ENCODE results near the gene MSH2. TPM values are rescaled to one million over a fixed set of nuclear protein-coding genes. Genes with fewer than 3 reads are reported as not detected.
A peak's percentile ranks its signal among the peaks of the same experiment; 100 is the strongest.

The MSH2 gene
- total and polyA plus RNA-seq, 2 experiments from 2014 or later, result 42.5 to 47.6 TPM

GRCh38 chr2:47460766-47461165 is 57.8 kb downstream of the MSH2 start:
- H3K4me1 ChIP-seq (ENCODE audit: low read depth), result peaks cover 10% of the 10 kb centered on the region
- H3K4me3 ChIP-seq, result no peak overlapping the region
- H3K9me3 ChIP-seq (ENCODE audit: low read depth), result no peaks in the 10 kb centered on the region
- no peak overlapping the region for H3K27ac ChIP-seq
- H3K27me3 ChIP-seq, result no peaks in the 10 kb centered on the region
- peak; percentile 24 to 25 for DNase-seq (ENCODE audit: low read depth in 1 of 2, low spot score in 1 of 2)
- TF ChIP-seq CTCF (IDR thresholded peaks at IDR 0.05; ENCODE audit: low read depth, low read length), result no peak
- H3K36me3 ChIP-seq, result peaks cover 15% of the 10 kb centered on the region

- H3K27me3 ChIP-seq, result no peaks in the 10 kb centered on the region
- no peaks in the 10 kb centered on the region for H3K4me1 ChIP-seq (ENCODE audit: low read depth)
- no peak overlapping the region for H3K27ac ChIP-seq
- no peak for TF ChIP-seq CTCF (IDR thresholded peaks at IDR 0.05; ENCODE audit: low read depth, low read length)
- no peak overlapping the region for H3K4me3 ChIP-seq
- no peaks in the 10 kb centered on the region for H3K9me3 ChIP-seq (ENCODE audit: low read depth)
- no peak for DNase-seq (ENCODE audit: low read depth in 1 of 2, low spot score in 1 of 2)
- peaks cover 17% of the 10 kb centered on the region for H3K36me3 ChIP-seq
Observed at GRCh38 chr2:47471429-47472116, 68.6 kb downstream of the MSH2 start.

DNA sequence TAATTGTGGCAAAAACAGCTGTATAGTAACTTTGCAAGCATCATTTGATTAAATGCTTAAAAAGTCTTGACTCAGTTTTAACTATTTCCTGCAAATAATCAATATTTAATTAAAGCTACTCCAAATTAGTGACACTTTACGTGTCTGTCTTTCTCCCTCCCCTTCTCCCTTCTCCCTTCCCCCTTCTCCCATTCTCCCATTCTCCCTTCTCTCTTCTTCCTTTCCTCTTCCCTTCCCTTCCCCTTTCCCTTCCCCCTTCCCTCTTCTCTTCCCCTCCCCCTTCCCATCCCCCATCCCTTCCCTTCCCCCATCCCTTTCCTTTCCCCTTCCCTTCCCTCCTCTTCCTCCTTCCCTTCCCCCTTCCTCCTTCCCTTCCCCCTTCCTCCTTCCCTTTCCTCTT is 76.9 kb downstream of the MSH2 start:
- no peaks in the 10 kb centered on the region for H3K27me3 ChIP-seq
- H3K9me3 ChIP-seq (ENCODE audit: low read depth), result no peaks in the 10 kb centered on the region
- DNase-seq (ENCODE audit: low read depth in 1 of 2, low spot score in 1 of 2), result no peak
- peaks cover 24% of the 10 kb centered on the region for H3K36me3 ChIP-seq
- no peak overlapping the region for H3K27ac ChIP-seq
- H3K4me3 ChIP-seq, result no peak overlapping the region
- no peaks in the 10 kb centered on the region for H3K4me1 ChIP-seq (ENCODE audit: low read depth)
- TF ChIP-seq CTCF (IDR thresholded peaks at IDR 0.05; ENCODE audit: low read depth, low read length), result no peak

- Histone ChIP-seq H3K4me3 (no peak overlapping the region), H3K27ac (no peak overlapping the region), H3K9me3 (ENCODE audit: low read depth) (no peaks in the 10 kb centered on the region), H3K36me3 (peaks cover 21% of the 10 kb centered on the region), H3K27me3 (no peaks in the 10 kb centered on the region), H3K4me1 (ENCODE audit: low read depth) (peaks cover 10% of the 10 kb centered on the region)
- DNase-seq (ENCODE audit: low read depth in 1 of 2, low spot score in 1 of 2), result no peak
- no peak for TF ChIP-seq CTCF (IDR thresholded peaks at IDR 0.05; ENCODE audit: low read depth, low read length)
Observed at GRCh38 chr2:47483191-47483590, 80.2 kb downstream of the MSH2 start.

GRCh38 chr2:47484396-47484795 is 81.4 kb downstream of the MSH2 start:
- Histone ChIP-seq H3K27me3 (no peaks in the 10 kb centered on the region), H3K4me1 (ENCODE audit: low read depth) (peaks cover 10% of the 10 kb centered on the region), H3K9me3 (ENCODE audit: low read depth) (no peaks in the 10 kb centered on the region), H3K36me3 (peaks cover 15% of the 10 kb centered on the region), H3K27ac (no peak overlapping the region), H3K4me3 (no peak overlapping the region)
- DNase-seq (ENCODE audit: low read depth in 1 of 2, low spot score in 1 of 2), result no peak
- TF ChIP-seq CTCF (IDR thresholded peaks at IDR 0.05; ENCODE audit: low read depth, low read length), result no peak
